ENCODE measurements around the gene CYP4V2.

CYP4V2 gene

DNA sequence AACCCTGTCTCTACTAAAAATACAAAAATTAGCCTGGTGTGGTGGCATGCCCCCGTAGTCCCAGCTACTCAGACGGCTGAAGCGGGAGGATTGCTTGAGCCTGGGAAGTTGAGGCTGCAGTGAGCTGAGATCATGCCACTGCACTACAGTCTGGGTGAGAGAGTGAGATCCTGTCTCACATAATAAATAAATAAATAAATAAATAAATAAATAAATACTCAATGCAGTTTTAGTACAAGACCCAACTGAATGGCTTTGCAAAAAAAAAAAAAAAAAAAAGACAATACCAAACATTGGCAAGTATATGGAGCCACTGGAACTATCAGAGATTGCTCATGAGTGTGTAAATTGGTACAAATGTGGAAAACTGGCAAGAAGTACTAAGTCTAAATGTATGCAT, 3.3 kb upstream of the CYP4V2 start:
- no peak for DNase-seq (ENCODE audit: low spot score)

DNA sequence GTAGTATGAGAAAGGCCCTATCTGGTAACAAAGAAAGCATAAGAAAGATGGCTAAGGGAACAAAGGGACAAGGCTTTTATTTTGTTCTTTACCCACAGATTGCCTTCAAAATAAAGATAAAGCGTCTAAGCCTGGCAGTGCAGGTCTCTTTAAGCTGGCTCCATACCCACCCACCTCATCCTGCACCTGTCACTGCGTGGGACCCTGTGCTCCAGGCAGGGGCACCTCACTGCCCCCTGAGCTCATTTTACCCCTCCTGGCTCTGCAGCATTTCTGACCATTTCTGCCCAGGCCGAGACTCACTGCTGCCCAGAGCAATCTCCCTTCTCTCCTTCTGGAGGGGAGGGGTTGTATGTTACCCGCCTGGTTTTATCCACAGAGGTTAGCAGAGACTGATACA, 1.7 kb upstream of the CYP4V2 start:
- no peak for DNase-seq (ENCODE audit: low spot score)

GRCh38 chr4:186190581-186191199, 677 bp upstream of the CYP4V2 start:
- peak; percentile 27 for DNase-seq (ENCODE audit: low spot score)

DNA sequence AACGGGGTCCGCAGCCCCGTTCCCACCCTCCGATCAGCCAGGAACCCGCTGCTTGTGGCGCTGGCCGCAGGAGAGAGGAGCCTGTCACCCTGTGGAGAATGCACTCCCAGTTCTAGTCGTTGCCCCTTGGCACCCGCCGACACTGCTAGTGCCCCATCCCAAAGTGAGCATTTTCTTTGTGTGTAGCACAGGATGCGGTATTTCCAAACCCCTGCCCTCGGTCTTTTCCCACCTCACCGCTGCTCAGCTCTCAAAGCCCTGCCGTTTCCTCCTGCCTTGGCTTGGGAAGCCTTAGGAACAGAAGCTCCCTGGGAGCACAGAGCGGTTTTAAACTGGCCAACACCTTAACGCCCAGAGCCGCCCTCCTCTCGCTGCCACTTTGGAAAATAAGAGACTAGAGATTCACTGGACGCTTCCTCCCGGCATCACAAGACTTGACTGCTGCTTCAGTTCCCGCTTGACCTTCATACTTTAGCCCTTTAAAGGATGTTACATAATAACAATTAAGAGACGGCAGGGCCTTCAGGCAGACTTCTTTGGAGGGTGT, 772 bp downstream of the CYP4V2 start:
- DNase-seq (ENCODE audit: low spot score), result peak; percentile 29

DNA sequence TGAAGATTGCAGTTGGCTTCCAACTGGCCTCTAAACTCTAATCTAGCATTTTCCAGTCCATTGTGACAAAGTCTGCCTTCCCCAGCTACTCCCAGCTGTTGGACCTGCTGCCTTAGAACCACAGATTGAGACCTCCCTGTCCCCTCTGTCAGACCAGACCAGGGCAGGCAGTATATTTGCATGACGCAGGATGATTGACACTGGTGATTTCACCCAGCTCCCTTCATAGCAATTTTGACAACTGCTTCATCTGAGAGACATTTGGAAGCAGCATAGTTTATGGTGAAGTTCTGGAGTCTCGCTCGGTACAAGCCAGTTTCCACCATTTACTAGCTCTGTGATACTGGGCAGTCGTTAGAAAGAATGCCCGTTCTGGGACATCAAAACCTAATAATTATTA, 2.5 kb downstream of the CYP4V2 start:
- DNase-seq (ENCODE audit: low spot score), result no peak

DNA sequence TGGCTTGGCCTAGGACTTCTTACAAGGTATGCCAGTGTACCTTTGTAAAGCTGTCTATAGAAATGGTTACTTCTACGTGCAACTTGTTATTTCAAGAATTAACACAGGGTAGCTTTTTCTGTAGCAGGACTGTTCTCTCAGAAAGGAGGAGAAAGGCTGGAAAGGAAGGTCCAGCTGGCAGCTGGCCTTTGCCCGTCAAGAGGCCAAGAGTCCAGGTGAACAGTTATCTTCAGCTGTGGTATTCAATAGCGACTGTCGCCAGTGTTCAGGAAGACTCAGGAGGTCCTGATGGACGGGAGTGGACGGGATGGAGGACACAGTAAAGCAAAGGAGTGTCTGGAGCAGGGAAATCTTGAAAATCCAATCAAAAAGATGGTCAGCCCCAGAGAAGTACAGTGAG, 4.7 kb downstream of the CYP4V2 start:
- DNase-seq (ENCODE audit: low spot score), result no peak

- DNase-seq (ENCODE audit: low spot score), result no peak
Measured at GRCh38 chr4:186200516-186200915, 9.1 kb downstream of the CYP4V2 start.

- no peak for DNase-seq (ENCODE audit: low spot score)
Measured at GRCh38 chr4:186201010-186201409, 9.6 kb downstream of the CYP4V2 start.

DNA sequence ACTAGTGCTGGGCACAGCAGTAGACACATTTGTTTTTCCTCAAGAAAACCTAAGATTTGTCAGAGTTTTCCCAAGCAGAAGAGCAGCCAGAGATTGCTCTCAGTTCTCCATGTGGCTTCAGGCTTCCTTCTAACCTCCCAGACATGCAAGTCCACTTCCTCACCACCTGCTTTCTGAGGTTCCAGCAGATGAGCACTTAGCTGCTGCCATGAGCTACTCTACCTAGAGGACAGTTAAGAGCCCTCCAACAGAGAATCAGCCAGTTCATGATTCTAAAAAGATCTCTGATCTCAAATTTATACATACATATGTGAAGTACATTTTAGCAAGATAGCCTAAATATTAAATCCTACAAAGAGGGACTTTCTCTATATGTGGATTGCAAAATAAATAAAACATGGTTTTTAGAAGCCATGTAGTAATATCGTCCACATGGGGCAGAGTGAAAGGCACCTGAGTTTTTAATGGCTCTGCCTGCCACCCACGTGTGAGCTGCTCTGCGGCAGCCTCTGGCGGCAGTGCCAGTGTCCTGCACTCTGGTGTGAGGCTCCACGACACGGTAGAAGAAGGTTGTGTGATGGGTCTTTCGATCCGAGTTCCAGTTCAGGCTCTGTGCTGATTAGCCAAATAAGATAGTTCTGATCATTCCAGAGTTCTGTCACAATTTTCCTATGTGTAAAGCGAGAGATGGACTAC, 10.3 kb downstream of the CYP4V2 start:
- DNase-seq (ENCODE audit: low spot score), result peak; percentile 33

DNA sequence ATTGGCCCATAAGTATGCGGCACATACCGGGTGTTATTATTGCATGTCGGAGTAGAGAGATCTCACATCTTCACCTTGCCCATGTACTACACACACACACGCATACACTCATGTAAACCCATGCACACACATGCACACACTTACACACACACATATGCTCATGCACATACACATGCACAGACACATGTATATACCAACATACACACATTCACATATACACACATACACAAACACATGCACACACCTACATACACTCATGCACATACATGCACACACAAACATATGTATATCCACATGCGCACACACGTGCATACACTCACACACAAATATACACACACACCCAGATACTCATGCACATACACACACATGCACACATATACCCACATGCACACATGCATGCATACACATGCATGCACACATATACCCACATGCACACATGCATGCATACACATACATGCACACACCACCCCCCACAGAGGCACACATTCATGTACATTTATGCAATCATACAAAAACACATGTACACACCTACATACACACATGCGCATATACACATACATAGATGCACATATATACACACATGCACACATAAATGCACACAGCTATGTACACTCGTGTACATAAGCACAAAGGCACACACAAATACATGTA, 11.2 kb downstream of the CYP4V2 start:
- no peak for DNase-seq (ENCODE audit: low spot score)

DNA sequence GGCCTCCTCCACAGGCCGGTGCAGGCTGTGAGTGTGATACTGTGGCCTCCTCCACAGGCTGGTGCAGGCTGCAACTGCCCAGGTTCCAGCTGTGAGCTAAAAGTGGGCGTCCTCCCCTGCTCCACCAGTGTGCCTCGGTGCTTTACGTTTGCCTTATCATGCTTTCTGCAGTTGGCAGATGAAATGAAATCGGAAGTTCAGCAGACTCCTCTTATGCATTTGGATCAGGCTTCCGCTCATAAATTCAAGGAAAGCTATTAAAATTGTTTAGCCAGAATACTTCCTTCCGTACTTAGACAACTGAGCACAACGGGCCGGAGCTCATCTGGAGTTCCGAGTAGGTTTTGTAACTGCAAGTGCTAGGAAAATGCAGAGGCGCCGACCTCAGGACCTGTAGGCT, 12.0 kb downstream of the CYP4V2 start:
- no peak for DNase-seq (ENCODE audit: low spot score)

GRCh38 chr4:186204103-186204559, 12.8 kb downstream of the CYP4V2 start:
- DNase-seq (ENCODE audit: low spot score), result no peak

DNA sequence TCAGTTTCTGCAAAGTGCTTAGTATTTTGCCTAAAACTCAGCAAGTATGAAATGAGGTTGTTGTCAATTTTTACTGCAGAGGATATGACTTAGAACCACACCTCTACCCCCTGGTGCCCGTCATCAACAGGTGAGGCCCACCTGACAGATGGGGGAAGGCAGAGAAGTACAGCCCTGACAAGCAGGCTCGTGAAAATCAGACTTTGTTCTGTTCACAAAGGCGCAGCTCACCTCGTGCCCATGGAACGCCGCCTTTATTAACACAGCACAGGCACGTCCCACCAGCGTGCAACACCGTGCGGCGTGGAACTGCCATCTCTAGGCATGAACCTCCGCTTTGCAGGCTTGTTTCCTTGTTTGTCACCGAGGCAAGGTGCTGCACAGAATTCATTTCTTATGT, 13.3 kb downstream of the CYP4V2 start:
- DNase-seq (ENCODE audit: low spot score), result no peak

DNA sequence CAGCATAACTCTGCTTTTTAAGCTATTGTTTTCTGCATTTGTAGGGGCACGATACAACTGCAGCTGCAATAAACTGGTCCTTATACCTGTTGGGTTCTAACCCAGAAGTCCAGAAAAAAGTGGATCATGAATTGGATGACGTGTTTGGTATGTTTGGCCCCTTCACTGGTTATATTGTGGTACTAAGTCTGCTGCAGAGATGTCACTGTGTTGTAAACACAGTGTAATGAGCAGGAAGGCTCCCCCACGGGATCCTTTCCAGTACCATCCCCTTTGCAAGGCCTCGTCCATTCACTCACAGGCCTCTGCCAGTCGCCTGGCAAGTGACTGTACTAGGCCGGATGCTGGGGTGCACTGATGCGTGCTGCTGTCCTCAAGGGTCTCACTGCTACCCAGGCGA, 13.8 kb downstream of the CYP4V2 start:
- DNase-seq (ENCODE audit: low spot score), result no peak

- peak; percentile 91 for DNase-seq (ENCODE audit: low spot score)
Measured at GRCh38 chr4:186216465-186217024, 25.2 kb downstream of the CYP4V2 start.

DNA sequence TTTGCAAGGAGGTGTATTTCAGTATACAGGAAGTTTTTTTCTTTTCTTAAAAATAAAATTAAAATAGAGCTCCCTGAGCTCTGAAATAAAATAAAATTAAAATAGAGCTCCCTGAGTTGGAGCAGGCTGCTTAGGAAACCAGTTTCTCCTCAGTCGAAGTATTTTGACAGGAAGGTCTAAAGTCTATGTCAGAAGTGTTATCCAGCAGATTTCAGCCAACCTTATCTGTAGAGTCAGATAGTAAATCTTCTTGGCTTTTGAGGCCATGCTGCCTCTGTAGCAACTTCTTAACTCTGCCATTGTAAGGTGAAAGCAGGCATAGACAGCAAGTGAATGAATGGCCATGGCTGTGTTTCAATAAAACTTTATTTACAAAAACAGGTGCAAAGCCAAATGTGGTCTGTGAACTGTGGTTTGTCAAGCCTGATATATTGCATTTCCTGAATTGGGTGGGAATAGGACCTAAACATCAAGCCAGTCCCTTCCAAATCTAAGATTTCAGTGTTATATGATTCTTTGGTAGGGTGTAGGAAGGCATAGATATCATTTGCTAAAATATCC, 26.4 kb downstream of the CYP4V2 start:
- no peak for DNase-seq (ENCODE audit: low spot score)

DNA sequence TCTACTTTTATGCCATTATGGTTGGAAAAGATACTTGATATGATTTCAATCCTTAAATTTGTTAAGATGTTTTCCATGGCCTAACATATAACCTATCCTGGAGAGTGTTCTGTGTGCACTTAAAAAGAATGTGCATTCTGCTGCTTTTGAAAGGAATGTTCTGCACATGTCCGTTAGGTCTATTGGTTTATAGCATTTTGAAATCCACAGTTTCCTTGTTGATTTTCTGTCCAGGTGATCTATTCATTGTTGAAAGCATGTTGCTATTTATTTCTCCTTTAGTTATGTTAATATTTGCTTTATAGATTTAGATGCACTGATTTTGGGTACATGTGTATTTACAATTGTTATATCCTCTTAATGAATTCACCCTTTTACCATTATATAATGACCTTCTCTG, 30.3 kb downstream of the CYP4V2 start:
- DNase-seq (ENCODE audit: low spot score), result no peak

DNA sequence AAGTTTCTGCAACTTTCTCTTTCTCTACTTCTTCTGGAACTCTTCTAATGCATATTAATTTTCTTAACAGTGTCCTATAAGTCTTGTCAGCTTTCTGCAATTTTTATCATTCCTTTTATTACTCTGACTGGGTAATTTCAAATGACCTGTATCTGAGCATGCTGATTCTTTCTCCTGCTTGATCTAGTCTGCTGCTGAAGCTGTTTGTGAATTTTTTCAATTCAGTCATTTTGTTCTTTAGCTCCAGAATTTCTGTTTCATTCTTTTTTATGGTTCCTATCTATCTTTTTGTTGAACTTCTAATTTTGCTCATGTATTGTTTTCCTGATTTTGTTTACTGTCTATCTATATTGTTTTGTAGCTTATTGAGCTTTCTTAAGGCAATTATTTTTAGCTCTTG, 34.5 kb downstream of the CYP4V2 start:
- no peak for DNase-seq (ENCODE audit: low spot score)

GRCh38 chr4:186226521-186227189, 35.3 kb downstream of the CYP4V2 start:
- DNase-seq (ENCODE audit: low spot score), result no peak

GRCh38 chr4:186227221-186227620, 35.9 kb downstream of the CYP4V2 start, which contains the start of gene KLKB1:
Gene KLKB1, plus strand, starts transcription at chr4:186227507. Its CDS starts 689 bp downstream, at chr4:186228196.
- no peak for DNase-seq (ENCODE audit: low spot score)

DNA sequence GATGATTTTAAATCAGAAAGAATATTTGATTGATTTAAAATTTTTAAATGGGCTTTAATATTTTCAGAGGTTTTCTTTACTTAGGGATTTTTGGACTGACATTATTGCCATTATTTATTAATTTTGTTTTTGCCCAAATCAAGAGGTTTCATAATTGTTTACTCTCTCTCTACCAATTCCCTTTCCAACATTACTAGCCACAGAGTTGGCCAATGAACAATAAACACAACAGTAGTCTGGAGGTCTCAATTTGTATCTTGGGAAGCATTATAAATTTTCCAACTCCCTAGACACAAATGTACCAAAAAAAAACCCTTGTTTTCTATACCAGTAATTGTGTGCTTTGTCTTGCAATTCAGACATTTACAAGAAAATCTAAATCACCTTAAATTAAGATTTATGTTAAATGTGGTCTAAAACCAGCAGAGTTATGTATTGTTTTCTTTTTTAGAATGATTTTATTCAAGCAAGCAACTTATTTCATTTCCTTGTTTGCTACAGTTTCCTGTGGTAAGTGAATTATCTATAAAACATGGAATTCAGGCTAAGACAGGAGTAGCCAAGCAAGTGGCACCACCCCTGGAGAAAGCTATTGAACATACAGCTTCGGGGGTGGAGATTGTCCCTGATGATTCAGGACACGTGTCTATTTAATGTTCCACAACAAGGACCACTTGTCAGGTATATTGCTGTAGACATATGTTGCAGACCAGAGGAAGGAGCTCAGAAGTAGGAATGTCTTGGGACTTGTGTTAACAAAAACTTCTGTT, 36.6 kb downstream of the CYP4V2 start:
- no peak for DNase-seq (ENCODE audit: low spot score)
